Hepatocyte (in vitro differentiated cells): Measurements from ENCODE around the gene ZNF407.

Source experiments
- CTCF ChIP-seq: fragments of 200-600 bp; sonication (generic); IDR thresholded peaks from 2 replicates; pipeline ENCODE4 v1.5.1; 2016; ENCODE audit warnings: antibody characterized with exemption, mild to moderate bottlenecking; ENCODE audit not compliant: poor library complexity
- EZH2 ChIP-seq: fragments of 200-600 bp; sonication (generic); IDR thresholded peaks from 2 replicates; pipeline ENCODE4 v1.6.1; 2016; ENCODE audit warnings: antibody characterized with exemption, mild to moderate bottlenecking, borderline replicate concordance

GRCh38 chr18:74569401-74569800 lies 28.3 kb upstream of the ZNF407 start:
- no peak for TF ChIP-seq CTCF
- TF ChIP-seq EZH2: no peak
